ENCODE data around the gene ACOT8.

GRCh38 chr20:45872626-45873025 lies 15.4 kb upstream of the ACOT8 start:
- TF ChIP-seq, protein P1, sequence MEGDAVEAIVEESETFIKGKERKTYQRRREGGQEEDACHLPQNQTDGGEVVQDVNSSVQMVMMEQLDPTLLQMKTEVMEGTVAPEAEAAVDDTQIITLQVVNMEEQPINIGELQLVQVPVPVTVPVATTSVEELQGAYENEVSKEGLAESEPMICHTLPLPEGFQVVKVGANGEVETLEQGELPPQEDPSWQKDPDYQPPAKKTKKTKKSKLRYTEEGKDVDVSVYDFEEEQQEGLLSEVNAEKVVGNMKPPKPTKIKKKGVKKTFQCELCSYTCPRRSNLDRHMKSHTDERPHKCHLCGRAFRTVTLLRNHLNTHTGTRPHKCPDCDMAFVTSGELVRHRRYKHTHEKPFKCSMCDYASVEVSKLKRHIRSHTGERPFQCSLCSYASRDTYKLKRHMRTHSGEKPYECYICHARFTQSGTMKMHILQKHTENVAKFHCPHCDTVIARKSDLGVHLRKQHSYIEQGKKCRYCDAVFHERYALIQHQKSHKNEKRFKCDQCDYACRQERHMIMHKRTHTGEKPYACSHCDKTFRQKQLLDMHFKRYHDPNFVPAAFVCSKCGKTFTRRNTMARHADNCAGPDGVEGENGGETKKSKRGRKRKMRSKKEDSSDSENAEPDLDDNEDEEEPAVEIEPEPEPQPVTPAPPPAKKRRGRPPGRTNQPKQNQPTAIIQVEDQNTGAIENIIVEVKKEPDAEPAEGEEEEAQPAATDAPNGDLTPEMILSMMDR (IDR thresholded peaks at IDR 0.05) = no peak
- no peak for TF ChIP-seq POLR2A (IDR thresholded peaks at IDR 0.05)
